ENCODE measurements around the gene OGA.

- TF ChIP-seq CTCF (IDR thresholded peaks at IDR 0.05; ENCODE audit: low read length) (no peak), EZH2 (optimal IDR thresholded peaks at IDR 0.05; ENCODE audit: low read depth, low read length) (no peak), EZH2phosphoT487 (IDR thresholded peaks at IDR 0.05; ENCODE audit: low read length) (no peak)
These were observed 66.0 kb downstream of the OGA start for GRCh38 chr10:101752241-101752640.

All from MM.1S (cell line).